Measurements from ENCODE around the gene BAIAP2L2. TPM values are rescaled to one million over a fixed set of nuclear protein-coding genes. Genes with fewer than 3 reads are reported as not detected.

The BAIAP2L2 gene
- total and polyA plus RNA-seq, 2 donors (not counting 1 experiment from before 2014, with no cell fraction given): 0.96 to 1.2 TPM

DNA sequence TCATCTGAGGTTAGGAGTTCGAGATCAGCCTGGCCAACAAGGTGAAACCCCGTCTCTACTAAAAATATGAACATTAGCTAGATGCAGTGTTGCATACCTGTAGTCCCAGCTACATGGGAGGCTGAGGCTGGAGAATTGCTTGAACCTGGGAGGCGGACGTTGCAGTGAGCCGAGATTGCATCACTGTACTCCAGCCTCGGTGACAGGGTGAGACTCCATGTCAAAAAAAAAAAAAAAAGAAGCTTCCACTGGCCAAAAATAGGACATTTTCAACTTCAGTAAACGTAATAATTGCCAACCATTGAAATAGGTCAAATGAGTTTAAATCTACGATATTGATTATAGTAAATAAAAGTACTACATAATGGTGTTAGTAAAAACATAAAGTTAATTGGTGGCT lies 6.8 kb downstream of the BAIAP2L2 start:
- CTCF ChIA-PET: interaction anchor here (1.2 kb wide), 1 partner anchor 51 kb away, joined by 7 read pairs; no protein-coding TSS in a partner anchor
- 88% methylated on average over 2 of the region's 8 CpGs for WGBS (ENCODE audit: insufficient coverage)
- no peak overlapping the region for H3K9ac ChIP-seq (ENCODE audit: low read length)
- H3K4me2 ChIP-seq (replicated peaks; ENCODE audit: low read depth, low read length, poor library complexity, severe bottlenecking): no peak overlapping the region
- H3K9me3 ChIP-seq (ENCODE audit: control extremely low read depth in 1 of 3, control insufficient read depth in 2 of 3, insufficient read depth in 1 of 3, low read length in 2 of 3): no peaks in the 10 kb centered on the region
- Mint-ChIP-seq H3K4me3 (no peak overlapping the region), H3K27me3 (no peaks in the 10 kb centered on the region), H3K9me3 (ENCODE audit: insufficient read depth) (no peaks in the 10 kb centered on the region), H3K4me1 (no peaks in the 10 kb centered on the region), H3K27ac (no peak overlapping the region)
- intact Hi-C loops (cut with micrococcal nuclease): no loop called here
- H4K20me1 ChIP-seq (ENCODE audit: control insufficient read depth, insufficient read depth, low read length, poor library complexity, severe bottlenecking): no peaks in the 10 kb centered on the region
- no peaks in the 10 kb centered on the region for H3K36me3 ChIP-seq (replicated peaks in 1 of 2; ENCODE audit: control extremely low read depth in 1 of 2, control insufficient read depth in 1 of 2, extremely low read depth in 1 of 2, insufficient read depth in 2 of 2, low read length in 1 of 2)
- ATAC-seq (ENCODE audit: low read depth) (no peak), DNase-seq (no peak)
- POLR2A ChIA-PET: no interaction called here
- no peak for TF ChIP-seq EZH2 (IDR thresholded peaks at IDR 0.05; ENCODE audit: borderline replicate concordance, insufficient read depth, low read depth, low read length, poor library complexity, severe bottlenecking)
- no peak for TF ChIP-seq CTCF (IDR thresholded peaks at IDR 0.05)
- no peak overlapping the region for H2AFZ ChIP-seq (ENCODE audit: insufficient read depth, low read depth, low read length, poor library complexity, severe bottlenecking)
- H3K79me2 ChIP-seq (ENCODE audit: control insufficient read depth, insufficient read depth, low read length): no peaks in the 10 kb centered on the region
- H3K4me3 ChIP-seq (ENCODE audit: control extremely low read depth in 1 of 5, extremely low read depth in 1 of 5, insufficient read depth in 1 of 5, low read depth in 2 of 5, low read length in 4 of 5): no peak overlapping the region
- H3K27me3 ChIP-seq (replicated peaks in 1 of 4; ENCODE audit: control extremely low read depth in 1 of 4, control insufficient read depth in 3 of 4, insufficient read depth in 4 of 4, low read length in 3 of 4): no peaks in the 10 kb centered on the region
- no peaks in the 10 kb centered on the region for H3K4me1 ChIP-seq (ENCODE audit: control insufficient read depth in 2 of 2, insufficient read depth in 2 of 2, low read length in 2 of 2)
- H3K27ac ChIP-seq (ENCODE audit: low read length in 2 of 2): no peak overlapping the region

GRCh38 chr22:38098410-38099249 lies 11.9 kb downstream of the BAIAP2L2 start:
- Mint-ChIP-seq H3K4me1 (no peaks in the 10 kb centered on the region), H3K27me3 (no peaks in the 10 kb centered on the region), H3K4me3 (no peak overlapping the region), H3K27ac (no peak overlapping the region), H3K9me3 (ENCODE audit: insufficient read depth) (no peaks in the 10 kb centered on the region)
- ATAC-seq (ENCODE audit: low read depth) (no peak), DNase-seq (no peak)
- no peak overlapping the region for H3K4me2 ChIP-seq (replicated peaks; ENCODE audit: low read depth, low read length, poor library complexity, severe bottlenecking)
- no peaks in the 10 kb centered on the region for H3K9me3 ChIP-seq (ENCODE audit: control extremely low read depth in 1 of 3, control insufficient read depth in 2 of 3, insufficient read depth in 1 of 3, low read length in 2 of 3)
- H3K4me1 ChIP-seq (ENCODE audit: control insufficient read depth in 2 of 2, insufficient read depth in 2 of 2, low read length in 2 of 2): no peaks in the 10 kb centered on the region
- no peaks in the 10 kb centered on the region for H3K79me2 ChIP-seq (ENCODE audit: control insufficient read depth, insufficient read depth, low read length)
- intact Hi-C loops (cut with micrococcal nuclease): no loop called here
- H4K20me1 ChIP-seq (ENCODE audit: control insufficient read depth, insufficient read depth, low read length, poor library complexity, severe bottlenecking): no peaks in the 10 kb centered on the region
- TF ChIP-seq EZH2 (IDR thresholded peaks at IDR 0.05; ENCODE audit: borderline replicate concordance, insufficient read depth, low read depth, low read length, poor library complexity, severe bottlenecking) (no peak), CTCF (IDR thresholded peaks at IDR 0.05) (no peak)
- ChIA-PET CTCF (interaction anchor here (0.7 to 2.1 kb wide), 4 partner anchors 9 to 328 kb away, joined by 3 to 9 read pairs (median 4); no protein-coding TSS in a partner anchor), POLR2A (no interaction called here)
- no peak overlapping the region for H3K27ac ChIP-seq (ENCODE audit: low read length in 2 of 2)
- no peak overlapping the region for H2AFZ ChIP-seq (ENCODE audit: insufficient read depth, low read depth, low read length, poor library complexity, severe bottlenecking)
- H3K36me3 ChIP-seq (replicated peaks in 1 of 2; ENCODE audit: control extremely low read depth in 1 of 2, control insufficient read depth in 1 of 2, extremely low read depth in 1 of 2, insufficient read depth in 2 of 2, low read length in 1 of 2): no peaks in the 10 kb centered on the region
- no peak overlapping the region for H3K9ac ChIP-seq (ENCODE audit: low read length)
- H3K27me3 ChIP-seq (replicated peaks in 1 of 4; ENCODE audit: control extremely low read depth in 1 of 4, control insufficient read depth in 3 of 4, insufficient read depth in 4 of 4, low read length in 3 of 4): no peaks in the 10 kb centered on the region
- H3K4me3 ChIP-seq (ENCODE audit: control extremely low read depth in 1 of 5, extremely low read depth in 1 of 5, insufficient read depth in 1 of 5, low read depth in 2 of 5, low read length in 4 of 5): no peak overlapping the region
- WGBS (ENCODE audit: insufficient coverage): 87% methylated on average over 6 of the region's 9 CpGs

Measured in B cell (primary cell).